K562 (cell line): ENCODE results near the gene DUSP5. TPM values are rescaled to one million over a fixed set of nuclear protein-coding genes. Genes with fewer than 3 reads are reported as not detected.

Experiments
- ATAC-seq: fragments of 200-7000 bp; cut with Tn5 transposase; 3 replicates; pipeline ENCODE4 v1.9.1; 2020; ENCODE audit warnings: moderate library complexity
- BruUV-seq: library from RNA; stranded (reverse); fragments of 400-500 nt; replicated peaks from 2 replicates; lab custom pipeline; 2021; lab: Mats Ljungman, UMichigan
- CTCF ChIA-PET: fragments of 300-600 bp; formaldehyde crosslinking; extraction: SDS; loops from one replicate; lab custom pipeline; 2021; ENCODE audit warnings: low intra/inter-chr PET ratio; lab: Yijun Ruan, JAX
- POLR2A ChIA-PET: fragments of 300-600, 350-650 bp; sonication (Branson Sonifier 250); formaldehyde crosslinking; extraction: SDS; loops from one replicate; lab custom pipeline; 2021; ENCODE audit warnings: antibody characterized with exemption, inconsistent platforms; lab: Yijun Ruan, JAX
- DNase-seq, 4 experiments: peaks; one replicate each; pipeline versions ENCODE4 v3.0.0 to v3.0.0-alpha.2; 2011 to 2018; ENCODE audit warnings: low spot score in 3 of 4, mixed read lengths in 3 of 4; ENCODE audit errors: extremely low read depth in 1 of 4
- FAIRE-seq: peaks from 2 replicates; lab custom pipeline; 2011; peaks lifted over from hg19 to GRCh38; lab: Jason Lieb, UNC
- H2AFZ ChIP-seq: 2 replicates; pipeline ENCODE4 v1.6.0; 2011; ENCODE audit warnings: low read depth, low read length, control low read depth, inconsistent platforms
- H3K27ac ChIP-seq: fragments of 200-600 bp; 3 replicates; pipeline ENCODE4 v1.8.0; 2011; ENCODE audit warnings: low read depth, mild to moderate bottlenecking, control low read depth, inconsistent platforms, low read length, moderate library complexity, mixed read lengths; ENCODE audit errors: extremely low read depth
- H3K27me3 ChIP-seq, 2 experiments: fragments of 300-600 bp in 1 of 2; 2 replicates in 1 of 2; 3 replicates in 1 of 2; pipeline versions ENCODE4 v1.6.0 to v1.8.0; 2011; ENCODE audit warnings: inconsistent platforms in 2 of 2, low read length in 2 of 2, mild to moderate bottlenecking in 1 of 2, mixed read lengths in 1 of 2, moderate library complexity in 1 of 2; ENCODE audit not compliant: control insufficient read depth in 2 of 2, insufficient read depth in 2 of 2
- H3K36me3 ChIP-seq: fragments of 300-600 bp; 3 replicates; pipeline ENCODE4 v1.8.0; 2011; ENCODE audit warnings: mild to moderate bottlenecking, low read length, inconsistent platforms; ENCODE audit not compliant: control insufficient read depth, insufficient read depth
- H3K4me1 ChIP-seq, 2 experiments: fragments of 200-600 bp in 1 of 2; replicated peaks in 1 of 2; 2 replicates in 1 of 2; 3 replicates in 1 of 2; pipeline versions ENCODE4 v1.5.1 to v1.8.0; 2011; ENCODE audit warnings: inconsistent platforms in 2 of 2, low read length in 2 of 2, mild to moderate bottlenecking in 1 of 2, mixed read lengths in 1 of 2, moderate library complexity in 1 of 2; ENCODE audit not compliant: control insufficient read depth in 2 of 2, insufficient read depth in 2 of 2
- H3K4me2 ChIP-seq: 2 replicates; pipeline ENCODE4 v1.6.1; 2011; ENCODE audit warnings: low read length, control low read depth, inconsistent platforms, mixed read lengths; ENCODE audit not compliant: insufficient read depth
- H3K4me3 ChIP-seq: fragments of 200-600 bp; sonication (generic), shearing (Covaris generic); 2 replicates; pipeline ENCODE4 v1.5.1; 2016; ENCODE audit warnings: control low read depth, inconsistent platforms
- H3K79me2 ChIP-seq: fragments of 200-600 bp; 3 replicates; pipeline ENCODE4 v1.8.0; 2011; ENCODE audit warnings: low read length, inconsistent platforms; ENCODE audit not compliant: control insufficient read depth, insufficient read depth
- H3K9ac ChIP-seq, 2 experiments: 2 replicates each; pipeline versions ENCODE4 v1.6.0 to v1.6.1; 2011; ENCODE audit warnings: low read depth in 2 of 2, low read length in 2 of 2, control low read depth in 1 of 2, inconsistent platforms in 1 of 2, mild to moderate bottlenecking in 1 of 2, mixed read lengths in 1 of 2; ENCODE audit not compliant: insufficient read depth in 1 of 2
- H3K9me1 ChIP-seq: one replicate; pipeline ENCODE4 v1.6.0; 2011; ENCODE audit warnings: inconsistent platforms, mild to moderate bottlenecking, low read length, moderate library complexity; ENCODE audit not compliant: control insufficient read depth, insufficient read depth
- H3K9me3 ChIP-seq: replicated peaks from 2 replicates; pipeline ENCODE4 v1.5.1; 2011; ENCODE audit warnings: low read depth, low read length, inconsistent platforms; ENCODE audit not compliant: control insufficient read depth, insufficient read depth
- H4K20me1 ChIP-seq: replicated peaks from 2 replicates; pipeline ENCODE4 v1.6.1; 2011; ENCODE audit warnings: low read length, inconsistent platforms, mixed read lengths; ENCODE audit not compliant: control insufficient read depth, insufficient read depth
- WGBS: fragments of 100-300 bp; shearing (Covaris generic); methylation state at CpG from one replicate; pipeline ENCODE4 v1.1.6; 2016; ENCODE audit warnings: low coverage, mixed read lengths; ENCODE audit not compliant: insufficient coverage; ENCODE audit errors: missing lambda C conversion rate; 5-methylcytosine and 5-hydroxymethylcytosine counted together
- in situ Hi-C: fragments of 300-500 bp; cut with MboI; formaldehyde crosslinking; loops from 4 replicates; pipeline ENCODE4 v1.15.0; 2018; ENCODE audit warnings: inconsistent platforms, mixed read lengths
- intact Hi-C: fragments of 100-400 bp; cut with micrococcal nuclease; formaldehyde crosslinking; loops from 2 replicates; pipeline ENCODE4 v1.14.2; 2022
- polyA plus RNA-seq, 8 experiments: library from polyadenylated mRNA; depleted of rRNA in 4 of 8; stranded (reverse) in 5 of 8; unstranded in 3 of 8; fragments of >200 nt; fragmentation: Nextera tagmentation in 2 of 8; fragmentation: Illumina TruSeq in 1 of 8; extraction: Ambion mirVana in 2 of 8; extraction: Trizol in 1 of 8; gene quantifications; 2 replicates each; pipeline versions ENCODE4 v1.2.1 to v1.2.3, GENCODE V29; 2011 to 2014; ENCODE audit warnings: inconsistent platforms in 1 of 8, missing spikeins in 1 of 8
- total RNA-seq, 7 experiments: library from RNA; depleted of rRNA in 6 of 7; stranded (reverse); fragments of >200 nt in 6 of 7; fragmentation: Illumina TruSeq in 2 of 7; extraction: Trizol in 2 of 7; gene quantifications; 2 replicates each; pipeline versions ENCODE4 v1.2.1 to v1.2.3, GENCODE V29; 2011 to 2021; ENCODE audit warnings: low replicate concordance in 1 of 7
- TF ChIP-seq, protein P1 (sequence below), 2 experiments: fragments of 450-650 bp; IDR thresholded peaks; 2 replicates each; pipeline ENCODE4 v1.6.1; 2016; ENCODE audit warnings: mild to moderate bottlenecking in 2 of 2, borderline replicate concordance in 1 of 2, low read depth in 1 of 2, moderate library complexity in 1 of 2

The DUSP5 gene
- total and polyA plus RNA-seq, 9 of the 15 experiments (the other 6 are each of a cell fraction or from before 2014, with no cell fraction given) = 0.49 to 3.4 (median 2.0) TPM

GRCh38 chr10:110496553-110497437 lies 912 bp upstream of the DUSP5 start:
- DNase-seq (no peak), FAIRE-seq (no peak), ATAC-seq (no peak)
- peak overlapping the region; percentile 62 to 91; a peak in 3 of 4 replicates for H3K9ac ChIP-seq
- intact Hi-C loops = loop anchor here (5.0 kb wide), 4 partner anchors 49 to 189 kb away; no protein-coding TSS in a partner anchor
- no peaks in the 10 kb centered on the region for H3K9me3 ChIP-seq
- H3K9me1 ChIP-seq = no peaks in the 10 kb centered on the region
- WGBS = 22% methylated on average over 18 of the region's 22 CpGs
- H3K36me3 ChIP-seq = no peaks in the 10 kb centered on the region
- peaks cover 13% of the 10 kb centered on the region; the same call in 2 of the 3 replicates for H3K79me2 ChIP-seq
- in situ Hi-C loops = no loop called here
- H3K27me3 ChIP-seq = no peaks in the 10 kb centered on the region
- H3K4me1 ChIP-seq = peaks cover 36 to 39% of the 10 kb centered on the region in 2 experiments
- H3K4me2 ChIP-seq = peak overlapping the region; percentile 76
- TF ChIP-seq, protein P1, sequence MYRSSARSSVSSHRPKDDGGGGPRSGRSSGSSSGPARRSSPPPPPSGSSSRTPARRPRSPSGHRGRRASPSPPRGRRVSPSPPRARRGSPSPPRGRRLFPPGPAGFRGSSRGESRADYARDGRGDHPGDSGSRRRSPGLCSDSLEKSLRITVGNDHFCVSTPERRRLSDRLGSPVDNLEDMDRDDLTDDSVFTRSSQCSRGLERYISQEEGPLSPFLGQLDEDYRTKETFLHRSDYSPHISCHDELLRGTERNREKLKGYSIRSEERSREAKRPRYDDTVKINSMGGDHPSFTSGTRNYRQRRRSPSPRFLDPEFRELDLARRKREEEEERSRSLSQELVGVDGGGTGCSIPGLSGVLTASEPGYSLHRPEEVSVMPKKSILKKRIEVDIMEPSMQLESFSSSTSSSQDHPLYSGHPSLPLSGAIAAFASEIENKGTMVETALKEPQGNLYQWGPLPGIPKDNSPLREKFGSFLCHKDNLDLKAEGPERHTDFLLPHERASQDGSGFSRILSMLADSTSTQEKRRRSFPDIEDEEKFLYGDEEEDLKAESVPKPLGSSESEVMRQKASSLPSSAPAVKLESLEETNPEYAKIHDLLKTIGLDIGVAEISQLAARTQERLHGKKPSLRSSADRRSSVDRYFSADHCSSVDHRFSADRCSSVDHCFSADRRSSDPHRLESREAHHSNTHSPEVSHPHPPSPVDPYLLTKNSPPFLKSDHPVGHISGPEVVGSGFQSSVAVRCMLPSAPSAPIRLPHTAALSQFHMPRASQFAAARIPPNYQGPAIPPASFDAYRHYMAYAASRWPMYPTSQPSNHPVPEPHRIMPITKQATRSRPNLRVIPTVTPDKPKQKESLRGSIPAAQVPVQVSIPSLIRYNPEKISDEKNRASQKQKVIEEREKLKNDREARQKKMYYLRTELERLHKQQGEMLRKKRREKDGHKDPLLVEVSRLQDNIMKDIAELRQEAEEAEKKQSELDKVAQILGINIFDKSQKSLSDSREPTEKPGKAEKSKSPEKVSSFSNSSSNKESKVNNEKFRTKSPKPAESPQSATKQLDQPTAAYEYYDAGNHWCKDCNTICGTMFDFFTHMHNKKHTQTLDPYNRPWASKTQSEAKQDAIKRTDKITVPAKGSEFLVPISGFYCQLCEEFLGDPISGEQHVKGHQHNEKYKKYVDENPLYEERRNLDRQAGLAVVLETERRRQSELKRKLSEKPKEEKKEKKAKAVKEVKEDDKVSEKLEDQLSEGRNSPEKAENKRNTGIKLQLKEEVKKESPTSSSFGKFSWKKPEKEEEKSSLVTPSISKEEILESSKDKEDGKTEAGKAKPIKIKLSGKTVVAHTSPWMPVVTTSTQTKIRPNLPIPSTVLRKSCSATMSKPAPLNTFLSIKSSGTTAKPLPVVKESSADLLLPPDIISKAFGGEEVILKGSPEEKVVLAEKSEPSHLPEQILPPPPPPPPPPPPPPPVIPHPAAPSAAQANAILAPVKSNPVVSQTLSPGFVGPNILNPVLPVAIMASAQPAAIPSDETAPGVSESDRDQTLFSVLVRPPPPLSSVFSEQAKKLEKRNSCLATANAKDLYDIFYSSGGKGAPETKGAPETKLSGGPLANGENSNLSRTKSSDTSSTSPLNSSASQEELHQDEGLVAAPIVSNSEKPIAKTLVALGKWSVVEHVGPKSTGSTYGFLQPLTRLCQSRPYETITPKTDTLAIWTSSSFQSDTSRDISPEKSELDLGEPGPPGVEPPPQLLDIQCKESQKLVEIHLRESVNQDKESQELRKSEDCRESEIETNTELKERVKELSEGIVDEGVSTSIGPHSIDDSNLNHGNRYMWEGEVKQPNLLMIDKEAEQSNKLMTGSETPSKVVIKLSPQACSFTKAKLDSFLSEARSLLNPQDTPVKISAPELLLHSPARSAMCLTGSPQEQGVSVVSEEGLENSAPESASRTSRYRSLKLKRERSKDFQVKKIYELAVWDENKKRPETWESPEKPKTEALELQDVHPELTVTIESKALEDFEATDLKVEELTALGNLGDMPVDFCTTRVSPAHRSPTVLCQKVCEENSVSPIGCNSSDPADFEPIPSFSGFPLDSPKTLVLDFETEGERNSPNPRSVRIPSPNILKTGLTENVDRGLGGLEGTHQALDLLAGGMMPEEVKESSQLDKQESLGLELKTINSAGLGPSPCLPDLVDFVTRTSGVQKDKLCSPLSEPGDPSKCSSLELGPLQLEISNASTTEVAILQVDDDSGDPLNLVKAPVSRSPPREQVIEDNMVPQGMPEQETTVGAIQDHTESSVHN (IDR thresholded peaks at IDR 0.05; ENCODE audit: borderline replicate concordance in 1 of 2, low read depth in 1 of 2) = no peak
- no peaks in the 10 kb centered on the region for H4K20me1 ChIP-seq
- ChIA-PET CTCF (interaction anchor here (1.1 kb wide), 1 partner anchor 143 kb away, joined by 4 read pairs; no protein-coding TSS in a partner anchor), POLR2A (interaction anchor here (0.6 to 1.1 kb wide), 3 partner anchors 12 to 1643 kb away, joined by 3 to 4 read pairs (median 4); no protein-coding TSS in a partner anchor)
- BruUV-seq = TSS peak; percentile 83
- H3K4me3 ChIP-seq = peak overlapping the region; percentile 69
- H3K27ac ChIP-seq = peak overlapping the region; percentile 69; the same call in 2 of the 3 replicates
- H2AFZ ChIP-seq = peak overlapping the region; percentile 92
